NCI-H524 (cell line): Measurements from ENCODE around the gene PRAMEF10.
"Not testable (repeated sequence)": the region's sequence is repeated elsewhere in the genome, so short reads cannot be mapped to it uniquely, and the experiment has no call there.

Source experiments
- DNase-seq, 2 experiments: peaks; one replicate each; lab custom pipeline; 2025; lab: John Stamatoyannopoulos, UW

Gene PRAMEF10, protein sequence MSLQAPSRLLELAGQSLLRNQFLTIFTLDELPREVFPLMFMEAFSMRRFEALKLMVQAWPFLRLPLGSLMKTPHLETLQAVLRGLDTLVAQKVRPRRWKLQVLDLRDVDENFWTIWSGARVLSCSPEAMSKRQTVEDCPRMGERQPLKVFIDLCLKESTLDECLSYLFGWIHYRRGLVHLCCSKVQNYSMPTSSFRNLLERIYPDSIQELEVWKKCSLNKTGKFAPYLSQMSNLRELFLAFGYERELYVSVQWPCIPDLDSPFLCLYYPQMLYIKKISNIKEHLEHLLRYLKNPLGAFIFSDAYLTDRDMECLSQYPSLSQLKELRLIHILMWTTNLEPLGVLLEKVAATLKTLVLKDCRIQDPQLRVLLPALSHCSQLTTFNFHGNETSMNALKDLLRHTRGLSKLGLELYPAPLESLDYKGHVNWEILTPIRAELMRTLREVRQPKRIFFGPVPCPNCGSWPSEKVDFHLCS

DNA sequence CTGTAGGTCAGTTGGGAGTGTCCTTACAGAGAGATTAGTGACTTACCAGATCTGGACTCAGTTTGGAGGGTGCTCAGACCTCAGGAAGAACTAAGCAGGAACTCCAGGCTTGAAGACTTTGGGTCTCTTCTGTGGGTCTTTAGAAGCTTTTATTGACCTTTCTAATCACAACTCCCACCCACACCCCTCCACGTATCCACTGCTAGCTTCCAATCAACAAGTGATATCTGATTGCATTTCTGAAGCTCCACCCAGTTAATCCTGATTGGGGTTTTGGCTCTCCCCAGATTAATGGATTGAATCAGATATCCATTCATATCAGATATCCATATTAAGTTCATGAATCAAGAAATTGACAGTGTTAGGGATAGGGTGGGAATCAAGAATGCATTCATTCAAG is at the start of gene PRAMEF10:
PRAMEF10 (minus strand) TSS at position 101 of the 400 bp plus-strand sequence. CDS start 2,423 bp downstream, outside the sequence.
- DNase-seq, result not testable (repeated sequence)

DNA sequence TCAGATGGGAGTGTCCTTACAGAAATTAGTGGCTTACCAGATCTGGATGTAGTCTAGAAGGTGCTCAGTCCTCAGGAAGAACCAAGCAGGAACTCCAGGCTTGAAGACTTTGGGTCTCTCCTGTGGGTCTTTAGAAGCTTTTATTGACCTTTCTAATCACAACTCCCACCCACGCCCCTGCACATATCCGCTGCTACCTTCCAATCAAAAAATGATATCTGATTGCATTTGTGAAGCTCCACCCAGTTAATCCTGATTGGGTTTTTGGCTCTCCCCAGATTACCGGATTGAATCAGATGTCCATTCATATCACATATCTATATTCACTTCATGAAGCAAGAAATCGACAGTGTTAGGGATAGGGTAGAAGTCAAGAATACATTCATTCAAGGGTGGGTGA is 49.4 kb upstream of the PRAMEF10 start, which contains the start of gene PRAMEF6:
PRAMEF6 (minus strand) TSS at position 101 of the 400 bp plus-strand sequence. CDS start 5,062 bp downstream, outside the sequence.
- DNase-seq, result not testable (repeated sequence)

DNA sequence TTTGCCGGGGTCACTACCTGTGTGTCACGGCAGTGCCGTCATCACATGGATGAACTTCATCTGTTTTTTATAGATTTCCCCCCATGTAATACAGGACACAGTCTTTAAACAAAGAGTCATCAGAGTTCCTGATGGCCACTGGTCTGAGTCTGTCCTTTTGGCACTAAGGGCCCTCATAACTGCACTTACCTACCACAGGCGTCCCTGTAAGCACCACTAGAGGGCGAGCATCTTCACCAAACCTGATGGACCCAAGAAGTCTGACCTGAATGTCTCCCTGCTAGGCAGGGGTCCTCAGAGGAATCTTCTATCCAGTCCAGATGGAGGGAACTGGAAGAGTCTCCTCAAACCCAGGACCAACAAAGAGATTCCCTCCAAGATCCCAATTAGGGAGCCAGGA is 26.3 kb upstream of the PRAMEF10 start:
- DNase-seq, result not testable (repeated sequence)

DNA sequence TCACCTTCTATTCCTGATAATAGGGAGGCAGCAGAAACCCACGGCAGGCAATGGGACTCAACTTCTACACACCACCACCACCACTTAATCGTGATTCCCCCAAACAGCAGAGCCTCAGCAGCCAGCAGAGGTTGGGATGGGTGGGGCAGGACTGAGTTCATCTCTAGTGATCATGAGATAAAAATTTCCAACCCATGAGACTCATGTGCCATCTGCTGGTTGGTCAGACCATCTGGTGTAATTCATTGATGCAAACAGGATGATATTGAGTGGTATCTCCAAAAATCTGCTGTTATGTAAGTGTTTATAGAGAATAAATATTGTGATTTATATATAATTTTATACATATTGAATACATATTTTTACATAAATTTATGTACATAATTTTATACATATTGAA is 23.7 kb upstream of the PRAMEF10 start:
- not testable (repeated sequence) for DNase-seq

DNA sequence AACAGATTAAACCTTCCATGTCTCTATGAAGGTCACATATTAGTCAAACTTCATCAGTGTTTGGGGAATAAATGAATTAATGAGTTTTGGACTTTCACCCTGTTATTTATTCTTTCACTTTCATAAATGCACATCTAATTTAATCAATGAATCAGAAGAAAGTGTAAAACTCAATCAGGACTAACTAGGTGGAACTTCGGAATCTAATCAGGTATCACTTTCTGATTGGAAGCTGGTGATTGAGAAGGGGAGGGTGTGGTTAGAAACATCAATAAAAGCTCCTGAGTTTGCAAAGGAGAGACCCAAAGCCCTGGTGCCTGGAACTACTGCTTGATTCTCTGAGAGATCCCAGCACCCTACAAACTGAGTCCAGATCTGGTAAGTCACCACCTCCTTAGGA is 18.2 kb upstream of the PRAMEF10 start, which contains the start of gene PRAMEF7:
PRAMEF7 (plus strand) TSS at position 301 of the 400 bp plus-strand sequence. CDS start 1,083 bp downstream, outside the sequence.
- not testable (repeated sequence) for DNase-seq

DNA sequence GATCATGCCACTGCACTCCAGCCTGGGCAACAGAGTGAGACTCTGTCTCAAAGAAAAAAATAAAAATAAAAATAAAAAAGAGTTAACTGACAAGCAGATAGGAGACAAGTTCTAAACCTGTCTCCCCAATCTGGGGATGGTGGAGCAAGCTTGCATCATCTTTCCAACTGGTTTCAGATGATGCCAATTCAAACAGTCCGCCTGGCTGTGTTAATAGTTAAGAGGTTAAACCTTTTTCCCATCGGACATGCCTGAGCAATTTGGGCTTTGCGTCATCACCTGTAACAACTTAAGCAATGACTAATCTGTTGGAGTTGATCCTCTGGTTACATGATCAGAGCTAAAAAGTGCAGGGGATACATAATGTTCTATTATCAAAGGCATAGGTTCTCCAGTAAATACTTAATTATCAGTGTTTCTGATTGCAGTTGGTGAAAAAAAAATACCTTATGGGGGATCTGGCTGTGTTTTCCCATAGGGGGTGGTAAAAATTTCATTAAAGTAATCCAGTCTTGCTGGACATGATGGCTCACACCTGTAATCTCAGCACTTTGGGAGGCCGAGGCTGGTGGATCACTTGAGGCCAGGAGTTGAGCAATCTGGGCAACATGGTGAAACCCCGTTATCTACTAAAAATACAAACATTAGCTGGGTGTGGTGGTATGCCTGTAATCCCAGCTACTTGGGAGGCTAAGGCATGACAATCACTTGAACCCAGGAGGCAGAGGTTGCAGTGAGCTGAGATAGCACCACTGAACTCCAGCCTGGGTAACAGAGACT is 5.9 kb upstream of the PRAMEF10 start:
- DNase-seq, result not testable (repeated sequence)

DNA sequence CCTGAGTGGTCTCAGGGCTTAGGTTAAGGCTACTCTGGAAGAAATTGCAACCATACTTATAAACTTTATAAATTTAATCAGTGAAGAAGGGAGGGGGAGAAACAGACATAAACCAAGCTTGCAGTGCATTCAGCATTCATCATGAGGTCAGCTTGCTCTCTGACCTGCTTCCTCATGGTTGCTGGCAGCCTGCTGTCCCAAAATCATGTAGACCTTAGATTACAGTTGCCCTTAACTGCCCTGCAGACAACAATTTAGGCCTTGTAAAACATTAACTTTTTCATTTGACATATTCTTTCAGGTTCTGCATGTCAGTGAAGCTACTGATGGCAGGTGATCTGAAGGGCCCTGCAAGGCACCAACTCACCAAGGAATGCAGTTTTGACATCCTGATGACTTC is 1.1 kb upstream of the PRAMEF10 start:
- not testable (repeated sequence) for DNase-seq

DNA sequence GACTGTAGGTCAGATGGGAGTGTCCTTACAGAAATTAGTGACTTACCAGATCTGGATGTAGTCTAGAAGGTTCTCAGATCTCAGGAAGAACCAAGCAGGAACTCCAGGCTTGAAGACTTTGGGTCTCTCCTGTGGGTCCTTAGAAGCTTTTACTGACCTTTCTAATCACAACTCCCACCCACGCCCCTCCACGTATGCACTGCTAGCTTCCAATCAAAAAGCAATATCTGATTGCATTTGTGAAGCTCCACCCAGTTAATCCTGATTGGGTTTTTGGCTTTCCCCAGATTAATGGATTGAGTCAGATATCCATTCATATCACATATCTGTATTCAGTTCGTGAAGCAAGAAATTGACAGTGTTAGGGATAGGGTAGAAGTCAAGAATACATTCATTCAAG is 12.0 kb downstream of the PRAMEF10 start, which contains the start of gene PRAMEF4:
PRAMEF4 (minus strand) TSS at position 101 of the 400 bp plus-strand sequence. CDS start 2,807 bp downstream, outside the sequence.
- DNase-seq, result not testable (repeated sequence)

DNA sequence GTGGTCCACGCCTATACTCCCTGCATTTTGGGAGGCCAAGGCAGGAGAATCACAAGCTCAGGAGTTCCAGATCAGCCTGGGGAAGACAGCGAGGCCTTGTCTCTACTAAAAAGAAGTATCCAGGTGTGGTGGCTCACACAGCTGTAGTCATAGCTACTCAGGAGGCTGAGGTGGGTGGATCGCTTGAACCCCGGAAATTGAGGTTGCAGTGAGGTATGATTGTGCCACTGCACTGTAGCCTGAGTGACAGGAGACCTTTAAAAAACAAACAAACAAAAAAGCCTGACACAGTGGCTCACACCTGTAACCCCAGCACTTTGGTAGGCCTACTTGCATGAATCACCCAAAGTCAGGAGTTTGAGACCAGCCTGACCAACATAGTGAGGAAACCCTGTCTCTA is 19.6 kb downstream of the PRAMEF10 start:
- not testable (repeated sequence) for DNase-seq

DNA sequence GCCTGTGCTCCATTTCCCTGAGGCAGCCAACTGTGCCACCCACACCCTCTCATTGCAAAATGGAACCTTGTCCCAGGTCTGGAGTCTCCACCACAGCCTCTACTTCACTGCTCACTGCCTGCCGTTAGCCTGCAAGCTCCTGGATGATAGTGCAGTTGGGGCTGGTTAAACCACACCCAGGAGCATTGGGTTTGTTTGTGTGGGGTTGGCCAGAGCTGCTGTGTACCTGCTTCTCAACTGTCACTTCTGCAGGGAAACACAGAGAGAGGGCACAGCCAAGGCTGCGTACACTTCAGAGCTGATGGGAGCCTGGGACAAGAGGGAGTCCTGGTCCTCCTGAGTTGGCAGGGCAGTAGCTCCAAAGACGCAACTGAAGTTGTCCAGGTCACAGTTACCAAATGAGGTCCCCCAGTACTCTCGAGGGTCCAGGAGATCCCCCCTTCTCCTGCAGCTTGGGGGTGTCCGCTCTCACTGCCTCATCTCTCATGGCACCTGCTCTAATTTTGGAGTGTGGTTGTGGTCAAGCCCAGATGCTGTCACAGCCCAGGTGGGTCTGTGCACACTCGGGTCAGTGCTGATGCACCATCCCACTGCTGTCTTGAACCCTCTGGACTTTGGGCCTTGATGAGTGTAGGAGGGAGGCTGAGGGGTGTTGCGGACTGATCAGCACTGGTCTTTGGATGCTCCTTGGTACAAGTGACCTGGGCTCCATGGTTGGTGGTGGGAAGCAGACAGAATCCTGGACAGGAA is 34.8 kb downstream of the PRAMEF10 start:
- not testable (repeated sequence) for DNase-seq

DNA sequence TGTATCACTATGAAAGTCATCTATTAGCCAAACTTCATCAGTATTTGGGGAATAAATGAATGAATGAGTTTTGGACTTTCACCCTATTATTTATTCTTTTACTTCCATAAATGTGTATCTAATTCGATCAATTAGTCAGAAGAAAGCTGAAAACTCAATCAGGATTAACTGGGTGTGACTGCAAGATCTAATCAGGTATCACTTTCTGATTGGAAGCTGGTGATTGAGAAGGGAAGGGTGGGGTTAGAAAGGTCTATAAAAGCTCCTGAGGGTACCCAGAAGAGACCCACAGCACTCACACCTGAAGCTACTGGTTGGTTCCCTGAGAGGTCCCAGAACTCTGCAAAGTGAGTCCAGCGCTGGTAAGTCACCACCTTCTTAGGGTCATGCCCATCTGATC is 41.3 kb downstream of the PRAMEF10 start, which contains the start of gene PRAMEF2:
PRAMEF2 (plus strand) TSS at position 301 of the 400 bp plus-strand sequence. CDS start 1,924 bp downstream, outside the sequence.
- not testable (repeated sequence) for DNase-seq

DNA sequence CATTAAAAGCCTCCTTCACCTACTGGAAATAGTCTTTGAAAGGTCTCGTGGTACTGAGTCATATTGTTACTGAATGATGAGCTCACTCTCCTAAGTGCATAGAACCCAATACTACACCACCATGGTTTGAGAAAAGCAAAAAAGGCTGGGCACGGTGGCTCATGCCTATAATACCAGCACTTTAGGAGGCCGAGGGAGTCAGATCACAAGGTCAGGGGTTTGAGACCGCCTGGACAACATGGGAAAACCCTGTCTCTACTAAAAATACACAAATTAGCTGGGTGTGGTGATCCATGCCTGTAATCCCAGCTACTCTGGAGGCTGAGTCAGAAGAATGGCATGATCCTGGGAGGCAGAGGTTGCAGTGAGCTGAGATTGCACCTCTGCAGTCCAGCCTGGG is 46.3 kb downstream of the PRAMEF10 start:
- no peak for DNase-seq

DNA sequence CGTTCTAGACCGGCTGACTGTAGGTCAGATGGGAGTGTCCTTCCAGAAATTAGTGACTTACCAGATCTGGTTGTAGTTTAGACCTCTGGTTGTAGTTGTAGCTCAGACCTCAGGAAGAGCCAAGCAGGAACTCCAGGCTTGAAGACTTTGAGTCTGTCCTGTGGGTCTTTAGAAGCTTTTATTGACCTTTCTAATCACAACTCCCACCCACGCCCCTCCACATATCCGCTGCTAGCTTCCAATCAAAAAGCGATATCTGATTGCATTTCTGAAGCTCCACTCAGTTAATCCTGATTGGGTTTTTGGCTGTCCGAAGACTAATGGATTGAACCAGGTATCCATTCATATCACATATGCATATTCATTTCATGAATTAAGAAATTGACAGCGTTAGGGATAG is 49.5 kb downstream of the PRAMEF10 start, which contains the start of gene HNRNPCL1:
HNRNPCL1 (minus strand) TSS at position 101 of the 400 bp plus-strand sequence. CDS start 431 bp downstream, outside the sequence.
- not testable (repeated sequence) for DNase-seq
